Naive thymus-derived CD4-positive, alpha-beta T cell (primary cell): ENCODE measurements around the gene RC3H1. TPM values are rescaled to one million over a fixed set of nuclear protein-coding genes. Genes with fewer than 3 reads are reported as not detected.
A peak's percentile ranks its signal among the peaks of the same experiment; 100 is the strongest.
"Not testable (repeated sequence)": the region's sequence is repeated elsewhere in the genome, so short reads cannot be mapped to it uniquely, and the experiment has no call there.

ENCODE experiments used
- ATAC-seq: fragments of 150-1000 bp; cut with Tn5 transposase; 2 replicates; pipeline ENCODE4 v1.10.0; 2021; ENCODE audit warnings: mild to moderate bottlenecking, moderate library complexity
- CTCF ChIA-PET: fragments of 350-600 bp; sonication (Branson Sonifier 250); formaldehyde crosslinking; loops from one replicate; lab custom pipeline; 2021; ENCODE audit warnings: antibody characterized with exemption; lab: Charles Lee
- POLR2A ChIA-PET: fragments of 350-600 bp; sonication (Branson Sonifier 250); formaldehyde crosslinking; loops from one replicate; lab custom pipeline; 2021; ENCODE audit warnings: antibody characterized with exemption, inconsistent platforms; lab: Charles Lee
- DNase-seq, 9 donors: peaks; one replicate each; pipeline versions ENCODE4 v3.0.0 to v3.0.0-alpha.2; 2020 to 2022; ENCODE audit warnings: mixed read lengths in 1 of 9
- H3K27ac ChIP-seq: one replicate; pipeline ENCODE4 v1.7.0; 2013; ENCODE audit warnings: mild to moderate bottlenecking, low read depth, low read length, moderate library complexity
- H3K27me3 ChIP-seq, 2 donors: one replicate each; pipeline ENCODE4 v1.7.0; 2013; ENCODE audit warnings: low read length in 2 of 2, mild to moderate bottlenecking in 2 of 2, moderate library complexity in 2 of 2; ENCODE audit not compliant: control insufficient read depth in 2 of 2, insufficient read depth in 2 of 2
- H3K36me3 ChIP-seq, 3 experiments: 1 replicate in 2 of 3; 2 replicates in 1 of 3; pipeline ENCODE4 v1.7.0; 2013; ENCODE audit warnings: low read length in 3 of 3, mild to moderate bottlenecking in 3 of 3, moderate library complexity in 1 of 3; ENCODE audit not compliant: insufficient read depth in 3 of 3, control insufficient read depth in 2 of 3
- H3K4me1 ChIP-seq, 2 donors: one replicate each; pipeline ENCODE4 v1.7.0; 2013; ENCODE audit warnings: low read length in 2 of 2, mild to moderate bottlenecking in 2 of 2, moderate library complexity in 1 of 2; ENCODE audit not compliant: control insufficient read depth in 2 of 2, insufficient read depth in 2 of 2
- H3K4me3 ChIP-seq: 2 replicates; pipeline ENCODE4 v1.7.0; 2013; ENCODE audit warnings: mild to moderate bottlenecking, low read length
- H3K9me3 ChIP-seq, 3 experiments: 1 replicate in 2 of 3; 2 replicates in 1 of 3; pipeline ENCODE4 v1.7.0; 2013; ENCODE audit warnings: low read length in 3 of 3; ENCODE audit not compliant: control insufficient read depth in 2 of 3
- H3K27ac Mint-ChIP-seq, 9 donors: one replicate each; pipeline ENCODE4 v1.8.0; 2020 to 2022; ENCODE audit warnings: mixed read lengths in 9 of 9, mild to moderate bottlenecking in 8 of 9, moderate library complexity in 5 of 9, inconsistent platforms in 2 of 9
- H3K27me3 Mint-ChIP-seq, 5 donors: one replicate each; pipeline ENCODE4 v1.8.0; 2021 to 2022; ENCODE audit warnings: mixed read lengths in 5 of 5, mild to moderate bottlenecking in 1 of 5
- H3K36me3 Mint-ChIP-seq, 5 donors: one replicate each; pipeline ENCODE4 v1.8.0; 2020 to 2022; ENCODE audit warnings: mixed read lengths in 5 of 5, mild to moderate bottlenecking in 3 of 5, inconsistent platforms in 1 of 5
- H3K4me1 Mint-ChIP-seq, 7 donors: one replicate each; pipeline ENCODE4 v1.8.0; 2020 to 2022; ENCODE audit warnings: mixed read lengths in 7 of 7, mild to moderate bottlenecking in 3 of 7, inconsistent platforms in 1 of 7
- H3K4me3 Mint-ChIP-seq, 10 donors: one replicate each; pipeline ENCODE4 v1.8.0; 2020 to 2022; ENCODE audit warnings: mild to moderate bottlenecking in 10 of 10, mixed read lengths in 10 of 10, moderate library complexity in 6 of 10, inconsistent platforms in 2 of 10
- H3K9me3 Mint-ChIP-seq, 11 donors: one replicate each; pipeline ENCODE4 v1.8.0; 2020 to 2022; ENCODE audit warnings: mixed read lengths in 11 of 11, mild to moderate bottlenecking in 4 of 11, inconsistent platforms in 1 of 11, moderate library complexity in 1 of 11
- intact Hi-C, 2 donors: fragments of 100-400 bp; cut with micrococcal nuclease; formaldehyde crosslinking; loops; one replicate each; pipeline ENCODE4 v1.15.1; 2023
- polyA plus RNA-seq, 2 donors: library from polyadenylated mRNA; unstranded; fragments of 300-500 nt; fragmentation: Illumina TruSeq; gene quantifications; one replicate each; pipeline ENCODE4 v1.2.3, GENCODE V29; 2021
- total RNA-seq, 6 experiments: library from RNA in 5 of 6; stranded (reverse) in 5 of 6; gene quantifications; 1 replicate in 5 of 6; 2 replicates in 1 of 6; pipeline ENCODE4 v1.2.3 and lab custom pipeline; 2021 to 2026

The RC3H1 gene
- total and polyA plus RNA-seq, 7 experiments from 2014 or later = 6.7 to 49.5 (median 40.5) TPM

DNA sequence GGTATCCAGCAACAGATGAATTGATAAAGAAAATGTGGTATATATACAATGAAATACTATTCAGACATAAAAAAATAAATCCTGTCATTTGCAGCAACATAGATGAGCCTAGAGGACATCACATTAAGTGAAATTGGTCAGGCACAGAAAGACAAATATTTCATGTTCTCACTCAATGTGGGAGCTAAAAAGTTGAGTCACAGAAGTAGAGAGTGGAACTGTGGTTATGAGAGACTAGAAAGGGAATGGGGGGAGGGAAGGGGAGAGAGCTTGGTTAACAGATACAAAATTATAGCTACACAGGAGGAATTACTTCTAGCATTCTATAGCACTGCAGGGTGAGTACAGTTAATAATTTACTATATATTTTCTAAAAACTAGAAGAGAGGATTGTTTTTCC lies 68.0 kb downstream of the RC3H1 start:
- POLR2A ChIA-PET = no interaction called here
- H3K9me3 ChIP-seq = no peaks in the 10 kb centered on the region
- H3K9me3 Mint-ChIP-seq = no peaks in the 10 kb centered on the region
- no peak for ATAC-seq
- H3K4me1 Mint-ChIP-seq = peaks cover 0 to 18% (median 17%) of the 10 kb centered on the region in 7 donors
- no peaks in the 10 kb centered on the region for H3K4me1 ChIP-seq
- H3K27me3 Mint-ChIP-seq = no peaks in the 10 kb centered on the region
- intact Hi-C loops = loop anchor here in 1 of 2 donors (5.0 kb wide), 1 partner anchor 87 kb away; the partner anchor contains the start of genes GAS5 and ZBTB37
- no peak for DNase-seq
- no peak overlapping the region for H3K4me3 ChIP-seq
- H3K36me3 Mint-ChIP-seq = peaks cover 0 to 22% (median 14%) of the 10 kb centered on the region in 5 donors
- no peak overlapping the region for H3K4me3 Mint-ChIP-seq
- no peak overlapping the region for H3K27ac ChIP-seq
- no peak overlapping the region for H3K27ac Mint-ChIP-seq
- no peaks in the 10 kb centered on the region for H3K27me3 ChIP-seq
- H3K36me3 ChIP-seq = peaks cover 7 to 56% (median 18%) of the 10 kb centered on the region in 3 experiments
- CTCF ChIA-PET = no interaction called here

DNA sequence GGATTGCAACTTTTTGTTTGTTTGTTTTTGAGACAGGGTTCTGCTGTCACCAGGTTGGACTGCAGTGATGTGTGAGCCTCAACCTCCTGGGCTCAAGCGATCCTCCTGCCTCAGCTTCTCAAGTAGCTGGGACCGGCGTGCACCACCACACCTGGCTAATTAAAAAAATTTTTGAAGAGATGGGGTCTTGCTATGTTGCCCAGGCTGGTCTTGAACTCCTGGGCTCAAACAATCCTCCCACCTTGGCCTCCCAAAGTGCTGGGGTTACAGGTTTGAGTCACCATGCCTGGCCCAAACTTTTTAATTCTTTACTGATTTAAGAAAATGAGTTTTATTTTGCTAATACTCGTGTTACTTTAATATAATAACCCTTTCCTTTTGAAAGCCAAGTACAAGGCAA lies 73.6 kb downstream of the RC3H1 start:
- H3K4me1 ChIP-seq = no peaks in the 10 kb centered on the region
- POLR2A ChIA-PET = no interaction called here
- CTCF ChIA-PET = no interaction called here
- H3K27ac ChIP-seq = no peak overlapping the region
- ATAC-seq (no peak), DNase-seq (no peak)
- Mint-ChIP-seq H3K27ac (no peak overlapping the region), H3K9me3 (no peaks in the 10 kb centered on the region), H3K36me3 (peaks cover 0 to 23% (median 16%) of the 10 kb centered on the region in 5 donors), H3K4me3 (no peak overlapping the region), H3K4me1 (peaks cover 0 to 14% (median 13%) of the 10 kb centered on the region in 7 donors), H3K27me3 (no peaks in the 10 kb centered on the region)
- intact Hi-C loops = loop anchor here in 1 of 2 donors (5.0 kb wide), 1 partner anchor 516 kb away; no protein-coding TSS in a partner anchor
- H3K36me3 ChIP-seq = peaks cover 12 to 75% (median 25%) of the 10 kb centered on the region in 3 experiments
- H3K27me3 ChIP-seq = no peaks in the 10 kb centered on the region
- H3K9me3 ChIP-seq = no peaks in the 10 kb centered on the region
- H3K4me3 ChIP-seq = no peak overlapping the region

- Mint-ChIP-seq H3K4me3 (no peak overlapping the region), H3K9me3 (no peaks in the 10 kb centered on the region), H3K36me3 (peaks cover 3 to 26% (median 22%) of the 10 kb centered on the region in 5 donors), H3K4me1 (no peaks in the 10 kb centered on the region), H3K27me3 (no peaks in the 10 kb centered on the region), H3K27ac (peak overlapping the region in 2 of 9 donors; percentile 14 to 51)
- peaks cover 17 to 74% (median 25%) of the 10 kb centered on the region in 3 experiments for H3K36me3 ChIP-seq
- POLR2A ChIA-PET = interaction anchor here (0.6 kb wide), 1 partner anchor 191 kb away, joined by 3 read pairs; no protein-coding TSS in a partner anchor
- intact Hi-C loops = loop anchor here in 1 of 2 donors (5.0 kb wide), 1 partner anchor 514 kb away; no protein-coding TSS in a partner anchor
- H3K4me1 ChIP-seq = no peaks in the 10 kb centered on the region
- H3K9me3 ChIP-seq = no peaks in the 10 kb centered on the region
- H3K4me3 ChIP-seq = no peak overlapping the region
- DNase-seq (no peak), ATAC-seq (no peak)
- no peaks in the 10 kb centered on the region for H3K27me3 ChIP-seq
- H3K27ac ChIP-seq = no peak overlapping the region
- CTCF ChIA-PET = no interaction called here
Observed at GRCh38 chr1:173946380-173946921, 75.7 kb downstream of the RC3H1 start.

DNA sequence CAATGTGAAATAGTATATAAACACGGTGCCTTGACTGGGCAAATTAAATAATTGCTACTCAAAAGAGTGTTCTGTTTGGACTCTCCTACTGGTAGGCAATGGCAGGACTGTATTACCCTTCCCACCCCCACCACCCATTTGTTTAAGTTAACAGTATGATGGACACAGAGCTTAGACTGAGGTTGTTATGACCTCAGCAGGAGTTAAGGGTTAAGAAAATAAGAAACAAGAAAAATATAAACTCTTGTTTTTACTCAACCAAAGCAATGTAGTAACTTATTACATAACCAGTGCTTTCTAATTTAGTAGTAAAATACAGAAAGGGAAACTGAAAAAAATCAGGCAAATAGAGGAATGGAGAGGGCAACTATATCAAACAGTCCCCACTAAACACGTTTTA lies 85.1 kb downstream of the RC3H1 start:
- H3K9me3 Mint-ChIP-seq = no peaks in the 10 kb centered on the region
- H3K36me3 ChIP-seq = peaks cover 10 to 54% (median 18%) of the 10 kb centered on the region in 3 experiments
- intact Hi-C loops = loop anchor here in 1 of 2 donors (10.0 kb wide), 1 partner anchor 1192 kb away; no protein-coding TSS in a partner anchor
- ChIA-PET POLR2A (no interaction called here), CTCF (no interaction called here)
- H3K27ac Mint-ChIP-seq = no peak overlapping the region
- no peaks in the 10 kb centered on the region for H3K4me1 ChIP-seq
- peaks cover 0 to 36% (median 26%) of the 10 kb centered on the region in 5 donors for H3K36me3 Mint-ChIP-seq
- H3K4me3 Mint-ChIP-seq = no peak overlapping the region
- H3K27ac ChIP-seq = no peak overlapping the region
- H3K27me3 Mint-ChIP-seq = no peaks in the 10 kb centered on the region
- H3K4me3 ChIP-seq = no peak overlapping the region
- peaks cover 0 to 4% (median 0%) of the 10 kb centered on the region in 7 donors for H3K4me1 Mint-ChIP-seq
- no peaks in the 10 kb centered on the region for H3K27me3 ChIP-seq
- ATAC-seq = no peak
- H3K9me3 ChIP-seq = no peaks in the 10 kb centered on the region
- no peak for DNase-seq

DNA sequence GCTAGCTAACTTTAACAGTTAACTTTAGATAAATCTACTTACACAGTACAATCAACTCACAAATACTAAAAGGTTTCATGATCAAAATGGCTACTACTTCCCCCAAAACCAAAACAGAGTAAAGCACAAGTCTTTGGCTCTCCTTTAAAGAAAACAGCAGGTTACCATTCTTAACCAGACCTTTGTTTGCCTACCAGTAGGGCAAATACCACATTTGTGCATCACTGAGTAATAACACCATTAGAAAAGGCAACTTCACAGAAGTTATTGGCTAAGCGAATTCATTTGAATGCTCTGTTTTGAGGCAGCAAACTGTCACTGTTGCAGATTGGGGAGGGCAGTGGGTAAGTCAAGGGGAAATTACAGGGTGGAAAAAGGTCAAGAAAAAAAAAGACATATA lies 87.7 kb downstream of the RC3H1 start:
- ATAC-seq (no peak), DNase-seq (no peak)
- ChIA-PET POLR2A (no interaction called here), CTCF (no interaction called here)
- Mint-ChIP-seq H3K27ac (peak overlapping the region in 5 of 9 donors; percentile 35 to 78 (median 53)), H3K27me3 (no peaks in the 10 kb centered on the region), H3K4me3 (no peak overlapping the region), H3K4me1 (peaks cover 0 to 4% (median 0%) of the 10 kb centered on the region in 7 donors), H3K36me3 (peaks cover 0 to 37% (median 19%) of the 10 kb centered on the region in 5 donors), H3K9me3 (no peaks in the 10 kb centered on the region)
- Histone ChIP-seq H3K9me3 (no peaks in the 10 kb centered on the region), H3K27me3 (no peaks in the 10 kb centered on the region), H3K27ac (no peak overlapping the region), H3K36me3 (peaks cover 4 to 32% (median 10%) of the 10 kb centered on the region in 3 experiments), H3K4me3 (no peak overlapping the region), H3K4me1 (no peaks in the 10 kb centered on the region)
- intact Hi-C loops = loop anchor here (5.0 to 10.0 kb wide), 3 partner anchors 67 to 1190 kb away; partner anchors contain the start of genes GAS5 (in 2 of the 2) and ZBTB37 (in 2 of the 2)

GRCh38 chr1:173930541-173930940 lies 91.6 kb downstream of the RC3H1 start:
- H3K27ac Mint-ChIP-seq, H3K27me3 ChIP-seq, H3K27ac ChIP-seq, POLR2A ChIA-PET, DNase-seq, H3K4me3 ChIP-seq, H3K27me3 Mint-ChIP-seq, H3K9me3 ChIP-seq, H3K4me3 Mint-ChIP-seq, H3K4me1 ChIP-seq, CTCF ChIA-PET, H3K4me1 Mint-ChIP-seq, ATAC-seq, H3K9me3 Mint-ChIP-seq, H3K36me3 ChIP-seq: not testable (repeated sequence)
- H3K36me3 Mint-ChIP-seq = peaks cover 0 to 29% (median 10%) of the 10 kb centered on the region in 5 donors
- intact Hi-C loops = loop anchor here (5.0 to 10.0 kb wide), 3 partner anchors 63 to 1186 kb away; partner anchors contain the start of genes GAS5 (in 2 of the 2) and ZBTB37 (in 2 of the 2)
